ENCODE results near the gene AHCYL1. TPM values are rescaled to one million over a fixed set of nuclear protein-coding genes. Genes with fewer than 3 reads are reported as not detected.

AHCYL1 gene
- total and polyA plus RNA-seq, 3 experiments from 2014 or later: 46.6 to 59.9 (median 56.9) TPM

- peaks cover 13 to 98% (median 21%) of the 10 kb centered on the region in 3 donors for H3K36me3 Mint-ChIP-seq
- peak; percentile 39 to 70 (median 57) for DNase-seq
- ChIA-PET POLR2A (no interaction called here), CTCF (interaction anchor here (0.9 to 3.2 kb wide), 13 partner anchors 9 to 52 kb away, joined by 3 to 17 read pairs (median 4); partner anchors contain the start of gene STRIP1)
- H3K4me1 ChIP-seq (ENCODE audit: insufficient read depth, low read length): no peaks in the 10 kb centered on the region
- peaks cover 0 to 5% (median 1%) of the 10 kb centered on the region in 3 donors for H3K4me1 Mint-ChIP-seq
- H3K9me3 ChIP-seq (ENCODE audit: low read length): no peaks in the 10 kb centered on the region
- peaks cover 65% of the 10 kb centered on the region for H3K36me3 ChIP-seq (ENCODE audit: insufficient read depth, low read length)
- no peak overlapping the region for H3K27ac ChIP-seq (ENCODE audit: low read depth, low read length)
- H3K27me3 ChIP-seq (ENCODE audit: insufficient read depth, low read length, poor library complexity, severe bottlenecking): no peaks in the 10 kb centered on the region
- no peak overlapping the region for H3K4me3 ChIP-seq (ENCODE audit: low read length)
- peaks cover 0 to 2% of the 10 kb centered on the region in 2 donors for H3K27me3 Mint-ChIP-seq
- no peaks in the 10 kb centered on the region for H3K9me3 Mint-ChIP-seq
- peak overlapping the region in 4 of 8 donors; percentile 24 to 72 (median 41) for H3K27ac Mint-ChIP-seq
- H3K4me3 Mint-ChIP-seq: no peak overlapping the region
Observed at GRCh38 chr1:110053552-110054428, 69.2 kb downstream of the AHCYL1 start.

GRCh38 chr1:110055493-110056284 lies 71.1 kb downstream of the AHCYL1 start:
- Histone ChIP-seq H3K4me3 (ENCODE audit: low read length) (no peak overlapping the region), H3K36me3 (ENCODE audit: insufficient read depth, low read length) (peaks cover 55% of the 10 kb centered on the region), H3K27me3 (ENCODE audit: insufficient read depth, low read length, poor library complexity, severe bottlenecking) (no peaks in the 10 kb centered on the region), H3K9me3 (ENCODE audit: low read length) (no peaks in the 10 kb centered on the region), H3K4me1 (ENCODE audit: insufficient read depth, low read length) (no peaks in the 10 kb centered on the region), H3K27ac (ENCODE audit: low read depth, low read length) (no peak overlapping the region)
- Mint-ChIP-seq H3K9me3 (no peaks in the 10 kb centered on the region), H3K27me3 (peaks cover 0 to 2% of the 10 kb centered on the region in 2 donors), H3K4me1 (peaks cover 5% of the 10 kb centered on the region in 3 donors), H3K4me3 (no peak overlapping the region), H3K36me3 (peaks cover 13 to 89% (median 24%) of the 10 kb centered on the region in 3 donors), H3K27ac (no peak overlapping the region)
- POLR2A ChIA-PET: no interaction called here
- CTCF ChIA-PET: interaction anchor here (1.3 to 3.2 kb wide), 4 partner anchors 11 to 50 kb away, joined by 3 to 17 read pairs (median 6); no protein-coding TSS in a partner anchor
- DNase-seq: no peak

GRCh38 chr1:110056285-110056683 lies 71.7 kb downstream of the AHCYL1 start:
- no peak for DNase-seq
- no peak overlapping the region for H3K4me3 ChIP-seq (ENCODE audit: low read length)
- H3K9me3 Mint-ChIP-seq: no peaks in the 10 kb centered on the region
- H3K4me3 Mint-ChIP-seq: no peak overlapping the region
- H3K9me3 ChIP-seq (ENCODE audit: low read length): no peaks in the 10 kb centered on the region
- CTCF ChIA-PET: interaction anchor here (1.2 to 3.2 kb wide), 4 partner anchors 11 to 50 kb away, joined by 3 to 17 read pairs (median 6); no protein-coding TSS in a partner anchor
- peaks cover 0 to 2% of the 10 kb centered on the region in 2 donors for H3K27me3 Mint-ChIP-seq
- no peak overlapping the region for H3K27ac ChIP-seq (ENCODE audit: low read depth, low read length)
- peaks cover 5 to 7% (median 5%) of the 10 kb centered on the region in 3 donors for H3K4me1 Mint-ChIP-seq
- H3K36me3 ChIP-seq (ENCODE audit: insufficient read depth, low read length): peaks cover 49% of the 10 kb centered on the region
- no peaks in the 10 kb centered on the region for H3K27me3 ChIP-seq (ENCODE audit: insufficient read depth, low read length, poor library complexity, severe bottlenecking)
- POLR2A ChIA-PET: no interaction called here
- H3K27ac Mint-ChIP-seq: peak overlapping the region in 2 of 8 donors; percentile 58 to 73
- H3K36me3 Mint-ChIP-seq: peaks cover 13 to 86% (median 24%) of the 10 kb centered on the region in 3 donors
- H3K4me1 ChIP-seq (ENCODE audit: insufficient read depth, low read length): no peaks in the 10 kb centered on the region

- H3K36me3 Mint-ChIP-seq: peaks cover 13 to 81% (median 23%) of the 10 kb centered on the region in 3 donors
- no peaks in the 10 kb centered on the region for H3K27me3 ChIP-seq (ENCODE audit: insufficient read depth, low read length, poor library complexity, severe bottlenecking)
- H3K4me1 Mint-ChIP-seq: peaks cover 5 to 7% (median 5%) of the 10 kb centered on the region in 3 donors
- POLR2A ChIA-PET: no interaction called here
- no peak for DNase-seq
- H3K4me1 ChIP-seq (ENCODE audit: insufficient read depth, low read length): no peaks in the 10 kb centered on the region
- no peaks in the 10 kb centered on the region for H3K9me3 Mint-ChIP-seq
- H3K4me3 Mint-ChIP-seq: no peak overlapping the region
- no peak overlapping the region for H3K4me3 ChIP-seq (ENCODE audit: low read length)
- H3K36me3 ChIP-seq (ENCODE audit: insufficient read depth, low read length): peaks cover 48% of the 10 kb centered on the region
- CTCF ChIA-PET: interaction anchor here (1.2 to 2.3 kb wide), 3 partner anchors 25 to 49 kb away, joined by 3 to 8 read pairs (median 4); no protein-coding TSS in a partner anchor
- H3K27me3 Mint-ChIP-seq: peaks cover 0 to 2% of the 10 kb centered on the region in 2 donors
- peak overlapping the region in 2 of 8 donors; percentile 66 to 73 for H3K27ac Mint-ChIP-seq
- no peak overlapping the region for H3K27ac ChIP-seq (ENCODE audit: low read depth, low read length)
- H3K9me3 ChIP-seq (ENCODE audit: low read length): no peaks in the 10 kb centered on the region
Observed at GRCh38 chr1:110056776-110057175, 72.2 kb downstream of the AHCYL1 start.

GRCh38 chr1:110057963-110058518 lies 73.5 kb downstream of the AHCYL1 start:
- H3K4me3 Mint-ChIP-seq: peak overlapping the region in 1 of 7 donors; percentile 23
- H3K4me1 Mint-ChIP-seq: peaks cover 5 to 7% (median 5%) of the 10 kb centered on the region in 3 donors
- no peak for DNase-seq
- Histone ChIP-seq H3K9me3 (ENCODE audit: low read length) (no peaks in the 10 kb centered on the region), H3K4me1 (ENCODE audit: insufficient read depth, low read length) (no peaks in the 10 kb centered on the region), H3K36me3 (ENCODE audit: insufficient read depth, low read length) (peaks cover 41% of the 10 kb centered on the region), H3K4me3 (ENCODE audit: low read length) (no peak overlapping the region), H3K27ac (ENCODE audit: low read depth, low read length) (no peak overlapping the region), H3K27me3 (ENCODE audit: insufficient read depth, low read length, poor library complexity, severe bottlenecking) (no peaks in the 10 kb centered on the region)
- ChIA-PET CTCF (interaction anchor here (1.8 to 2.3 kb wide), 2 partner anchors 13 to 48 kb away, joined by 6 to 8 read pairs; no protein-coding TSS in a partner anchor), POLR2A (no interaction called here)
- H3K27ac Mint-ChIP-seq: peak overlapping the region in 2 of 8 donors; percentile 17 to 36
- peaks cover 13 to 73% (median 17%) of the 10 kb centered on the region in 3 donors for H3K36me3 Mint-ChIP-seq
- H3K27me3 Mint-ChIP-seq: no peaks in the 10 kb centered on the region
- H3K9me3 Mint-ChIP-seq: no peaks in the 10 kb centered on the region

GRCh38 chr1:110058591-110058990 lies 74.0 kb downstream of the AHCYL1 start:
- H3K4me3 Mint-ChIP-seq: no peak overlapping the region
- H3K27me3 Mint-ChIP-seq: no peaks in the 10 kb centered on the region
- ChIA-PET CTCF (interaction anchor here (1.4 to 1.8 kb wide), 2 partner anchors 13 to 18 kb away, joined by 4 to 6 read pairs; no protein-coding TSS in a partner anchor), POLR2A (no interaction called here)
- peaks cover 10 to 68% (median 13%) of the 10 kb centered on the region in 3 donors for H3K36me3 Mint-ChIP-seq
- Histone ChIP-seq H3K27ac (ENCODE audit: low read depth, low read length) (no peak overlapping the region), H3K9me3 (ENCODE audit: low read length) (no peaks in the 10 kb centered on the region), H3K4me3 (ENCODE audit: low read length) (no peak overlapping the region), H3K27me3 (ENCODE audit: insufficient read depth, low read length, poor library complexity, severe bottlenecking) (no peaks in the 10 kb centered on the region), H3K36me3 (ENCODE audit: insufficient read depth, low read length) (peaks cover 35% of the 10 kb centered on the region), H3K4me1 (ENCODE audit: insufficient read depth, low read length) (no peaks in the 10 kb centered on the region)
- no peaks in the 10 kb centered on the region for H3K9me3 Mint-ChIP-seq
- peak overlapping the region in 3 of 8 donors; percentile 0 to 53 (median 39) for H3K27ac Mint-ChIP-seq
- no peak for DNase-seq
- peaks cover 4 to 7% (median 5%) of the 10 kb centered on the region in 3 donors for H3K4me1 Mint-ChIP-seq

- Histone ChIP-seq H3K4me3 (ENCODE audit: low read length) (no peak overlapping the region), H3K4me1 (ENCODE audit: insufficient read depth, low read length) (no peaks in the 10 kb centered on the region), H3K27ac (ENCODE audit: low read depth, low read length) (no peak overlapping the region), H3K36me3 (ENCODE audit: insufficient read depth, low read length) (peaks cover 28% of the 10 kb centered on the region), H3K9me3 (ENCODE audit: low read length) (no peaks in the 10 kb centered on the region), H3K27me3 (ENCODE audit: insufficient read depth, low read length, poor library complexity, severe bottlenecking) (no peaks in the 10 kb centered on the region)
- no peaks in the 10 kb centered on the region for H3K27me3 Mint-ChIP-seq
- no peaks in the 10 kb centered on the region for H3K9me3 Mint-ChIP-seq
- H3K4me3 Mint-ChIP-seq: peak overlapping the region in 1 of 7 donors; percentile 44
- peak overlapping the region in 1 of 8 donors; percentile 75 for H3K27ac Mint-ChIP-seq
- POLR2A ChIA-PET: no interaction called here
- peaks cover 0 to 6% (median 5%) of the 10 kb centered on the region in 3 donors for H3K4me1 Mint-ChIP-seq
- no peak for DNase-seq
- CTCF ChIA-PET: interaction anchor here (0.7 to 3.7 kb wide), 16 partner anchors 9 to 282 kb away, joined by 3 to 15 read pairs (median 6); partner anchors contain the start of genes ALX3 and STRIP1
- H3K36me3 Mint-ChIP-seq: peaks cover 7 to 61% (median 11%) of the 10 kb centered on the region in 3 donors
Observed at GRCh38 chr1:110059133-110059863, 74.7 kb downstream of the AHCYL1 start.
